Measurements from ENCODE around the gene ZNF335.

Gene ZNF335

GRCh38 chr20:45918182-45918737 lies 53.7 kb downstream of the ZNF335 start:
- TF ChIP-seq ZFX (IDR thresholded peaks at IDR 0.05): no peak
- TF ChIP-seq, protein P1, sequence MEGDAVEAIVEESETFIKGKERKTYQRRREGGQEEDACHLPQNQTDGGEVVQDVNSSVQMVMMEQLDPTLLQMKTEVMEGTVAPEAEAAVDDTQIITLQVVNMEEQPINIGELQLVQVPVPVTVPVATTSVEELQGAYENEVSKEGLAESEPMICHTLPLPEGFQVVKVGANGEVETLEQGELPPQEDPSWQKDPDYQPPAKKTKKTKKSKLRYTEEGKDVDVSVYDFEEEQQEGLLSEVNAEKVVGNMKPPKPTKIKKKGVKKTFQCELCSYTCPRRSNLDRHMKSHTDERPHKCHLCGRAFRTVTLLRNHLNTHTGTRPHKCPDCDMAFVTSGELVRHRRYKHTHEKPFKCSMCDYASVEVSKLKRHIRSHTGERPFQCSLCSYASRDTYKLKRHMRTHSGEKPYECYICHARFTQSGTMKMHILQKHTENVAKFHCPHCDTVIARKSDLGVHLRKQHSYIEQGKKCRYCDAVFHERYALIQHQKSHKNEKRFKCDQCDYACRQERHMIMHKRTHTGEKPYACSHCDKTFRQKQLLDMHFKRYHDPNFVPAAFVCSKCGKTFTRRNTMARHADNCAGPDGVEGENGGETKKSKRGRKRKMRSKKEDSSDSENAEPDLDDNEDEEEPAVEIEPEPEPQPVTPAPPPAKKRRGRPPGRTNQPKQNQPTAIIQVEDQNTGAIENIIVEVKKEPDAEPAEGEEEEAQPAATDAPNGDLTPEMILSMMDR (conservative IDR thresholded peaks at IDR 0.05): no peak
- no peak overlapping the region for H3K27ac ChIP-seq

- no peak overlapping the region for H3K27ac ChIP-seq
- TF ChIP-seq ZFX (IDR thresholded peaks at IDR 0.05): no peak
- TF ChIP-seq, protein P1 (conservative IDR thresholded peaks at IDR 0.05): no peak
Observed at GRCh38 chr20:45917790-45918141, 54.2 kb downstream of the ZNF335 start.

- TF ChIP-seq, protein P1 (conservative IDR thresholded peaks at IDR 0.05): no peak
- TF ChIP-seq ZFX (IDR thresholded peaks at IDR 0.05): no peak
- H3K27ac ChIP-seq: no peak overlapping the region
Observed at GRCh38 chr20:45913116-45913515, 58.9 kb downstream of the ZNF335 start.

- no peak for TF ChIP-seq ZFX (IDR thresholded peaks at IDR 0.05)
- TF ChIP-seq, protein P1 (conservative IDR thresholded peaks at IDR 0.05): no peak
- no peak overlapping the region for H3K27ac ChIP-seq
Observed at GRCh38 chr20:45912344-45912682, 59.7 kb downstream of the ZNF335 start.

DNA sequence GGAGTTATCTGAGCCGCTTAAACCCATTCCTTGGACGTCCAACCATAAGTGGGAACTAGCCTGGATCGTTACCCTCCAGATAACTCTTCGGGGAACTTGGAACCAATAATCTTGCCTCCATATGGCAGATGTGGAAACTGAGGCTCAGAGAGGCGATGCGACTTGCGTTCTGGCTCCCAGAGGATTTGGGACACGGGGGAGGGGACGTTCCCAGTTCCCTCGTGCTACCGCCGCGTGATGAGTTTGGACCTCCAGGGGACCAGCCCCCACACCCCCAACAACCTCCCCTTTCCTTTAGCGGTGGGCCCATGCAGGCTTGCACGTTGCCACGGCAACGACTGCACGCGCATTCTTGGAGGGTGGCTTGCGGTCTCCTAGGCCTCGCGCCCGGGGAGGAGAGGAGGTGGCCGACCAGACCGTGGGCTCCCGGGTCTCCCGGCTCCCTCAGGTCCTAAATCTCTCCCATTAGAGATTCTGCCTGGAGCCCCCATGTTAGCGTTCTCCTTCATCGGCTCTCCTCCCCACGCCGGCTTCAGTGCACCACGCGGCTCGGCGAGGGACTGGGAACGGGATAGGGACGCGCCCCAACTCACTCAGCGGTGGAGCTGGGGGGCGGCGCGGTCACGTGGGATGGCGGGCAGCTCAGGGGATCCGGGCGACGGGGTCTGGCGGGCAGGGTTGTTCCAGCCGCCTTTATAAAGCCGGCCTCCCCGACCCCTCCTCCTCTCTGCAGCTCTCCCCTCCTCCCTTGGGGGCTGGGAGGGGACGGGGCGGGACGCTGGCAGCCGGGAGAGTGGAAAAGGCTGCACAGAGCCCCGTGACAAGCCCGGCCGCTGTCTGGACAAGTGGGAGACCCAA lies 60.3 kb downstream of the ZNF335 start, which contains the start of gene PLTP:
TSS of gene PLTP (minus strand) at position 670 of the 858 bp plus-strand sequence. CDS start 703 bp downstream, outside the sequence.
- TF ChIP-seq ZFX (IDR thresholded peaks at IDR 0.05): no peak
- TF ChIP-seq, protein P1 (conservative IDR thresholded peaks at IDR 0.05): no peak
- H3K27ac ChIP-seq: no peak within 1 kb of the TSS

GRCh38 chr20:45910670-45911485 lies 61.1 kb downstream of the ZNF335 start:
- TF ChIP-seq, protein P1 (conservative IDR thresholded peaks at IDR 0.05): no peak
- TF ChIP-seq ZFX (IDR thresholded peaks at IDR 0.05): no peak
- no peak overlapping the region for H3K27ac ChIP-seq
